ENCODE results near the gene EDARADD.

GRCh38 chr1:236491469-236492136, 97.5 kb downstream of the EDARADD start:
- TF ChIP-seq CTCF (IDR thresholded peaks at IDR 0.05) (no peak), POLR2A (IDR thresholded peaks at IDR 0.05) (no peak)

All from thyroid gland (tissue), 4 donors.